H9 (cell line): ENCODE data around the gene SYK. TPM values are rescaled to one million over a fixed set of nuclear protein-coding genes. Genes with fewer than 3 reads are reported as not detected.

ENCODE experiments used
- DNase-seq: peaks from one replicate; pipeline ENCODE4 v3.0.0-alpha.2; 2017
- H2AFZ ChIP-seq: one replicate; pipeline ENCODE4 v1.6.1; 2013; ENCODE audit warnings: mild to moderate bottlenecking, low read length, control low read depth, moderate library complexity
- H2AK5ac ChIP-seq: 2 replicates; pipeline ENCODE4 v1.6.1; 2013; ENCODE audit warnings: low read length, control low read depth, mixed read lengths; ENCODE audit not compliant: insufficient read length
- H2BK120ac ChIP-seq: one replicate; pipeline ENCODE4 v1.6.1; 2013; ENCODE audit warnings: low read depth, mild to moderate bottlenecking, low read length, control low read depth, inconsistent platforms; ENCODE audit not compliant: poor library complexity, severe bottlenecking
- H2BK12ac ChIP-seq: 2 replicates; pipeline ENCODE4 v1.6.1; 2013; ENCODE audit warnings: low read length, control low read depth, mixed read lengths, low read depth; ENCODE audit not compliant: insufficient read length
- H2BK15ac ChIP-seq: 2 replicates; pipeline ENCODE4 v1.6.1; 2013; ENCODE audit warnings: low read depth, low read length, control low read depth
- H2BK20ac ChIP-seq: one replicate; pipeline ENCODE4 v1.6.1; 2013; ENCODE audit warnings: low read depth, mild to moderate bottlenecking, low read length, control low read depth, inconsistent platforms; ENCODE audit not compliant: poor library complexity, severe bottlenecking
- H2BK5ac ChIP-seq: 2 replicates; pipeline ENCODE4 v1.6.1; 2013; ENCODE audit warnings: low read length, control low read depth, mixed read lengths; ENCODE audit not compliant: insufficient read length
- H3K14ac ChIP-seq: 2 replicates; pipeline ENCODE4 v1.6.1; 2013; ENCODE audit warnings: low read length, control low read depth; ENCODE audit not compliant: insufficient read depth
- H3K18ac ChIP-seq: 2 replicates; pipeline ENCODE4 v1.6.1; 2013; ENCODE audit warnings: low read depth, mild to moderate bottlenecking, mixed read lengths, low read length, control low read depth; ENCODE audit not compliant: insufficient read length
- H3K23ac ChIP-seq: 2 replicates; pipeline ENCODE4 v1.6.1; 2013; ENCODE audit warnings: low read length, control low read depth, mixed read lengths, low read depth; ENCODE audit not compliant: insufficient read length
- H3K23me2 ChIP-seq: 2 replicates; pipeline ENCODE4 v1.6.1; 2013; ENCODE audit warnings: low read depth, mild to moderate bottlenecking, mixed read lengths, low read length, control low read depth; ENCODE audit not compliant: insufficient read length, poor library complexity, severe bottlenecking
- H3K27ac ChIP-seq: 2 replicates; pipeline ENCODE4 v1.5.1; 2013; ENCODE audit warnings: low read length, control low read depth, mixed read lengths, low read depth; ENCODE audit not compliant: insufficient read length
- H3K27me3 ChIP-seq: 2 replicates; pipeline ENCODE4 v1.6.1; 2013; ENCODE audit warnings: low read length, control low read depth, inconsistent platforms; ENCODE audit not compliant: insufficient read depth
- H3K4ac ChIP-seq: 2 replicates; pipeline ENCODE4 v1.6.1; 2013; ENCODE audit warnings: low read depth, mild to moderate bottlenecking, control low read depth, inconsistent platforms, low read length, moderate library complexity
- H3K4me1 ChIP-seq: 2 replicates; pipeline ENCODE4 v1.6.1; 2013; ENCODE audit warnings: low read length, control low read depth, inconsistent platforms; ENCODE audit not compliant: insufficient read depth
- H3K4me2 ChIP-seq: 2 replicates; pipeline ENCODE4 v1.6.1; 2013; ENCODE audit warnings: low read length, control low read depth, mixed read lengths; ENCODE audit not compliant: insufficient read length, insufficient read depth
- H3K56ac ChIP-seq: 2 replicates; pipeline ENCODE4 v1.6.1; 2013; ENCODE audit warnings: low read depth, mild to moderate bottlenecking, mixed read lengths, low read length, control low read depth; ENCODE audit not compliant: insufficient read length
- H3K79me1 ChIP-seq: 2 replicates; pipeline ENCODE4 v1.6.1; 2013; ENCODE audit warnings: low read depth, mild to moderate bottlenecking, moderate library complexity, low read length, control low read depth, inconsistent platforms; ENCODE audit not compliant: insufficient read depth, poor library complexity, severe bottlenecking
- H3K79me2 ChIP-seq: 2 replicates; pipeline ENCODE4 v1.6.1; 2013; ENCODE audit warnings: low read length, control low read depth, inconsistent platforms; ENCODE audit not compliant: insufficient read depth
- H3K9ac ChIP-seq: 2 replicates; pipeline ENCODE4 v1.6.1; 2013; ENCODE audit warnings: low read length, control low read depth, mixed read lengths; ENCODE audit not compliant: insufficient read length; ENCODE audit errors: extremely low read depth
- H3K9me3 ChIP-seq: one replicate; pipeline ENCODE4 v1.6.1; 2013; ENCODE audit warnings: low read depth, low read length, inconsistent platforms; ENCODE audit not compliant: control insufficient read depth
- H3T11ph ChIP-seq: one replicate; pipeline ENCODE4 v1.6.1; 2013; ENCODE audit warnings: mild to moderate bottlenecking, low read length, control low read depth, inconsistent platforms
- H4K20me1 ChIP-seq: one replicate; pipeline ENCODE4 v1.6.1; 2013; ENCODE audit not compliant: control insufficient read depth, insufficient read length, insufficient read depth
- H4K5ac ChIP-seq: 2 replicates; pipeline ENCODE4 v1.6.1; 2013; ENCODE audit warnings: low read depth, mild to moderate bottlenecking, mixed read lengths, low read length, control low read depth; ENCODE audit not compliant: insufficient read length
- H4K8ac ChIP-seq: replicated peaks from 2 replicates; pipeline ENCODE4 v1.6.1; 2013; ENCODE audit warnings: low read length, control low read depth, mixed read lengths, low read depth; ENCODE audit not compliant: insufficient read length
- H4K91ac ChIP-seq: 2 replicates; pipeline ENCODE4 v1.6.1; 2013; ENCODE audit warnings: low read depth, mild to moderate bottlenecking, moderate library complexity, mixed read lengths, low read length, control low read depth; ENCODE audit not compliant: insufficient read length
- H3K27ac Mint-ChIP-seq, 3 experiments: 2 replicates in 2 of 3; 3 replicates in 1 of 3; pipeline ENCODE4 v1.8.0; 2020 to 2021; ENCODE audit warnings: mixed read lengths in 3 of 3, mild to moderate bottlenecking in 1 of 3, moderate library complexity in 1 of 3
- H3K27me3 Mint-ChIP-seq: 2 replicates; pipeline ENCODE4 v1.8.0; 2021; ENCODE audit warnings: low read depth, mild to moderate bottlenecking, moderate library complexity, mixed read lengths
- H3K36me3 Mint-ChIP-seq, 3 experiments: 2 replicates in 2 of 3; 3 replicates in 1 of 3; pipeline ENCODE4 v1.8.0; 2020 to 2021; ENCODE audit warnings: low read depth in 3 of 3, mixed read lengths in 3 of 3; ENCODE audit not compliant: insufficient read depth in 1 of 3
- H3K4me1 Mint-ChIP-seq, 2 experiments: 2 replicates each; pipeline ENCODE4 v1.8.0; 2020; ENCODE audit warnings: mixed read lengths in 2 of 2
- H3K4me3 Mint-ChIP-seq, 2 experiments: 2 replicates in 1 of 2; 3 replicates in 1 of 2; pipeline ENCODE4 v1.8.0; 2020 to 2021; ENCODE audit warnings: mild to moderate bottlenecking in 2 of 2, mixed read lengths in 2 of 2, moderate library complexity in 1 of 2
- H3K9me3 Mint-ChIP-seq, 2 experiments: 2 replicates in 1 of 2; 3 replicates in 1 of 2; pipeline ENCODE4 v1.8.0; 2020; ENCODE audit warnings: mild to moderate bottlenecking in 2 of 2, mixed read lengths in 2 of 2, moderate library complexity in 1 of 2
- CTCF ChIP-seq: fragments of 200-600 bp; sonication (generic); conservative IDR thresholded peaks from 3 replicates; pipeline ENCODE4 v1.8.0; 2021; ENCODE audit warnings: antibody characterized with exemption, mild to moderate bottlenecking
- WGBS: extraction: QIAGEN DNeasy Blood & Tissue Kit; methylation state at CpG from one replicate; pipeline ENCODE4 v1.1.7; 2013; ENCODE audit warnings: missing lambda C conversion rate, low lambda C conversion rate, mixed read lengths; ENCODE audit not compliant: insufficient read length; ENCODE audit errors: extremely low coverage; 5-methylcytosine and 5-hydroxymethylcytosine counted together
- total RNA-seq: library from RNA; stranded (reverse); gene quantifications from 2 replicates; pipeline ENCODE4 v1.2.1, GENCODE V29; 2021

Gene SYK
- total RNA-seq, 1 experiment from 2014 or later, result 7.9 TPM

GRCh38 chr9:90943341-90943740 lies 141.7 kb downstream of the SYK start:
- no peak overlapping the region for H2BK20ac ChIP-seq
- no peak overlapping the region for H3K23ac ChIP-seq
- Mint-ChIP-seq H3K4me3 (no peak overlapping the region), H3K36me3 (no peaks in the 10 kb centered on the region; a peak in 1 of 7 replicates), H3K9me3 (no peaks in the 10 kb centered on the region; a peak in 3 of 5 replicates), H3K27me3 (peaks cover 5% of the 10 kb centered on the region), H3K4me1 (peaks cover 0 to 2% of the 10 kb centered on the region in 2 experiments; a peak in 1 of 4 replicates), H3K27ac (no peak overlapping the region)
- no peak overlapping the region for H4K8ac ChIP-seq
- H3K9me3 ChIP-seq, result no peaks in the 10 kb centered on the region
- H2BK15ac ChIP-seq, result no peak overlapping the region
- no peak overlapping the region for H3T11ph ChIP-seq
- no peaks in the 10 kb centered on the region for H3K27me3 ChIP-seq
- TF ChIP-seq CTCF, result no peak
- no peak overlapping the region for H3K14ac ChIP-seq
- no peaks in the 10 kb centered on the region for H3K79me2 ChIP-seq
- H4K5ac ChIP-seq, result no peak overlapping the region
- H2AK5ac ChIP-seq, result no peak overlapping the region
- no peaks in the 10 kb centered on the region for H4K20me1 ChIP-seq
- no peak overlapping the region for H3K9ac ChIP-seq
- H4K91ac ChIP-seq, result no peak overlapping the region
- no peak overlapping the region for H2BK12ac ChIP-seq
- H3K23me2 ChIP-seq, result no peaks in the 10 kb centered on the region
- H2AFZ ChIP-seq, result no peak overlapping the region
- DNase-seq, result no peak
- no peak overlapping the region for H3K56ac ChIP-seq
- H3K4me1 ChIP-seq, result no peaks in the 10 kb centered on the region
- WGBS, result no CpG with 5 or more reads among the region's 7 CpGs
- no peak overlapping the region for H2BK120ac ChIP-seq
- H3K18ac ChIP-seq, result no peak overlapping the region
- no peak overlapping the region for H2BK5ac ChIP-seq
- H3K27ac ChIP-seq, result no peak overlapping the region
- no peak overlapping the region for H3K4ac ChIP-seq
- no peaks in the 10 kb centered on the region for H3K79me1 ChIP-seq
- H3K4me2 ChIP-seq, result no peak overlapping the region
